Mesothelial cell of epicardium (in vitro differentiated cells): ENCODE results near the gene CCRL2. TPM values are rescaled to one million over a fixed set of nuclear protein-coding genes. Genes with fewer than 3 reads are reported as not detected.

Source experiments
- DNase-seq, 2 experiments: peaks; one replicate each; pipeline ENCODE4 v3.0.0; 2021; ENCODE audit warnings: low spot score in 2 of 2; ENCODE audit not compliant: unreplicated experiment in 2 of 2
- H3K27ac Mint-ChIP-seq: 2 replicates; pipeline ENCODE4 v1.8.0; 2021; ENCODE audit warnings: mixed read lengths
- H3K27me3 Mint-ChIP-seq: 2 replicates; pipeline ENCODE4 v1.8.0; 2021; ENCODE audit warnings: low read depth, mixed read lengths
- H3K36me3 Mint-ChIP-seq: 2 replicates; pipeline ENCODE4 v1.8.0; 2021; ENCODE audit warnings: mixed read lengths
- H3K4me1 Mint-ChIP-seq: 2 replicates; pipeline ENCODE4 v1.8.0; 2021; ENCODE audit warnings: mixed read lengths
- H3K4me3 Mint-ChIP-seq: 2 replicates; pipeline ENCODE4 v1.8.0; 2021; ENCODE audit warnings: mild to moderate bottlenecking, moderate library complexity, mixed read lengths
- H3K9me3 Mint-ChIP-seq: 2 replicates; pipeline ENCODE4 v1.8.0; 2021; ENCODE audit warnings: mixed read lengths
- CTCF ChIP-seq: fragments of 200-600 bp; sonication (generic); IDR thresholded peaks from one replicate; pipeline ENCODE4 v1.5.0; 2021; ENCODE audit warnings: antibody characterized with exemption; ENCODE audit not compliant: unreplicated experiment
- total RNA-seq: library from RNA; stranded (reverse); gene quantifications from 3 replicates; pipeline ENCODE4 v1.2.1, GENCODE V29; 2021

The CCRL2 gene
- total RNA-seq, 1 donor from 2014 or later: not detected

- Mint-ChIP-seq H3K4me3 (no peak overlapping the region), H3K4me1 (no peaks in the 10 kb centered on the region), H3K9me3 (no peaks in the 10 kb centered on the region), H3K27me3 (peaks cover 56% of the 10 kb centered on the region), H3K36me3 (no peaks in the 10 kb centered on the region), H3K27ac (no peak overlapping the region)
- no peak for DNase-seq
- no peak for TF ChIP-seq CTCF
Observed at GRCh38 chr3:46361408-46362283, 45.4 kb upstream of the CCRL2 start.

- H3K27me3 Mint-ChIP-seq: peaks cover 44% of the 10 kb centered on the region
- H3K27ac Mint-ChIP-seq: no peak overlapping the region
- no peaks in the 10 kb centered on the region for H3K36me3 Mint-ChIP-seq
- no peaks in the 10 kb centered on the region for H3K9me3 Mint-ChIP-seq
- peaks cover 2% of the 10 kb centered on the region for H3K4me1 Mint-ChIP-seq
- DNase-seq: no peak
- no peak for TF ChIP-seq CTCF
- H3K4me3 Mint-ChIP-seq: no peak overlapping the region
Observed at GRCh38 chr3:46365041-46365440, 42.0 kb upstream of the CCRL2 start.

- no peak for TF ChIP-seq CTCF
- H3K4me1 Mint-ChIP-seq: peaks cover 7% of the 10 kb centered on the region
Observed at GRCh38 chr3:46365737-46366524, 41.1 kb upstream of the CCRL2 start.

GRCh38 chr3:46367811-46368210 is 39.2 kb upstream of the CCRL2 start:
- H3K4me1 Mint-ChIP-seq: peaks cover 7% of the 10 kb centered on the region
- TF ChIP-seq CTCF: no peak
- no peak for DNase-seq
- no peaks in the 10 kb centered on the region for H3K9me3 Mint-ChIP-seq
- peaks cover 41% of the 10 kb centered on the region for H3K27me3 Mint-ChIP-seq
- H3K4me3 Mint-ChIP-seq: no peak overlapping the region
- no peak overlapping the region for H3K27ac Mint-ChIP-seq
- H3K36me3 Mint-ChIP-seq: no peaks in the 10 kb centered on the region

More at GRCh38 chr3:46365737-46366524, 41.1 kb upstream of the CCRL2 start:
- Mint-ChIP-seq H3K27me3 (peaks cover 38% of the 10 kb centered on the region), H3K9me3 (no peaks in the 10 kb centered on the region), H3K36me3 (no peaks in the 10 kb centered on the region), H3K27ac (no peak overlapping the region), H3K4me3 (no peak overlapping the region)
- no peak for DNase-seq

- TF ChIP-seq CTCF: no peak
- peaks cover 49% of the 10 kb centered on the region for H3K27me3 Mint-ChIP-seq
- peaks cover 7% of the 10 kb centered on the region for H3K4me1 Mint-ChIP-seq
- no peaks in the 10 kb centered on the region for H3K9me3 Mint-ChIP-seq
- no peaks in the 10 kb centered on the region for H3K36me3 Mint-ChIP-seq
- no peak overlapping the region for H3K4me3 Mint-ChIP-seq
- H3K27ac Mint-ChIP-seq: no peak overlapping the region
- DNase-seq: no peak
Observed at GRCh38 chr3:46368569-46368968, 38.5 kb upstream of the CCRL2 start.
